Caki2 (cell line): ENCODE measurements around the gene PYGM. TPM values are rescaled to one million over a fixed set of nuclear protein-coding genes. Genes with fewer than 3 reads are reported as not detected.

Experiments used
- DNase-seq: peaks from one replicate; pipeline ENCODE4 v3.0.0-alpha.2; 2015; ENCODE audit warnings: low read depth
- in situ Hi-C: cut with HindIII; loops from 2 replicates; pipeline ENCODE4 v1.10.0; 2016; ENCODE audit warnings: low sequenced_read_pairs, low pct_unique_long_range_greater_than_20kb, mixed read lengths
- total RNA-seq: library from RNA; depleted of rRNA; stranded (reverse); fragments of >200 nt; shearing (Covaris generic); gene quantifications from 2 replicates; pipeline ENCODE4 v1.2.3, GENCODE V29; 2014; ENCODE audit warnings: low replicate concordance; rRNA removed

The PYGM gene
- total RNA-seq = 0.23 TPM in 1 of 2 replicates, not detected in the other

DNA sequence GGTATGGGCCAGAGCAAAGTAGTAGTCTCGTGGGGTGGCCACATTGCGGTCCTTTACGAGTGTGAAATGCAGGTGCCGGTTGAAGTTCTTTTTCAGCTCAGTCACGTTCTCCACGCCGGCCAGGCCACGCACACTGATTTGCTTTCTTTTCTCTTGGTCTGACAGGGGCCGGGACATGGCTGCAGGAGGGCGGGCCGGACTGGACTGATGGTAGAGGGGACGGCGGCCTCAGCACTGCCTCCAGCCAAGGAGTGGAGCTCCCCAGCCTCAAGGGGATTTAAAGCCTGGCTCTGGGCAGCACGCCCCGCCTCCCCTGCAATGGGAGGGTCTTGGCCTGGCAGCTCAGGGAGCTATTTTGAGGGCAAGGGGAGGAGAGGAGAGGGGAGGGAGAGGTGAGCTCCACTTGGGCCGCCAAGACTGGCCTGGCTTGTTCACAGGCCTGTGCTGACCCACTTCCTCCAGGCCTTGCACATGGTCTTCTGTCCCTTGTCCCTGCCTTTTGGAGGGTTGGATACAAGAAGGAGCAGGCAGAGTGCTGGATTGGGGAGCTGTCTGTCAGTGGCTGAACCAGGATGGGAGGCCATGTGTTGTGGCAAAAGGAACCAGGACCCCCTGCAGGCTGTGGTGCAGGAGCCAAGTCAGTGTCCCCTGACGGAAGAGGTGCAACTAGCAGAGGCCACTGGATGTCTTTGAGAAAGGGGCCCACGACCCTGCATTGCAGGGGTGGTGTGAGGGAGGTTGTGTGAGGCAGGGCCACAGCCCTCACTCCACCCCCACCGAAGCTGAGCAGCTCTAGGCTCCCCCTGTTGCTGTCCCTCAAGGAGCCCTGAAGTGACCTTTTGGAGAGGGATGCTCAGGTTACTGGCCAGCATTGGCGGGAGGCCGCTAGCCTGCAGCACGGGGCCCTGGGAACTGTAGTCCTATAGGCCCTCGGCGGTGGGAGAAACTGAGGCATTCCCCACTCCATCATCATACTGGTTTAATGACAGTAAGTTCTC is at the start of gene PYGM:
PYGM (minus strand) TSS at position 253 of the 998 bp plus-strand sequence; CDS start at position 177, 76 bp downstream.
- in situ Hi-C loops = no loop called here

GRCh38 chr11:64805481-64805880 is 45.7 kb upstream of the PYGM start:
- in situ Hi-C loops = no loop called here
- no peak for DNase-seq

More for the DNA sequence above, at the start of gene PYGM:
- DNase-seq = no peak

- in situ Hi-C loops = no loop called here
- no peak for DNase-seq
Observed at GRCh38 chr11:64804346-64805210, 44.8 kb upstream of the PYGM start.

- no peak for DNase-seq
- in situ Hi-C loops = no loop called here
Observed at GRCh38 chr11:64803846-64804345, 44.1 kb upstream of the PYGM start.

DNA sequence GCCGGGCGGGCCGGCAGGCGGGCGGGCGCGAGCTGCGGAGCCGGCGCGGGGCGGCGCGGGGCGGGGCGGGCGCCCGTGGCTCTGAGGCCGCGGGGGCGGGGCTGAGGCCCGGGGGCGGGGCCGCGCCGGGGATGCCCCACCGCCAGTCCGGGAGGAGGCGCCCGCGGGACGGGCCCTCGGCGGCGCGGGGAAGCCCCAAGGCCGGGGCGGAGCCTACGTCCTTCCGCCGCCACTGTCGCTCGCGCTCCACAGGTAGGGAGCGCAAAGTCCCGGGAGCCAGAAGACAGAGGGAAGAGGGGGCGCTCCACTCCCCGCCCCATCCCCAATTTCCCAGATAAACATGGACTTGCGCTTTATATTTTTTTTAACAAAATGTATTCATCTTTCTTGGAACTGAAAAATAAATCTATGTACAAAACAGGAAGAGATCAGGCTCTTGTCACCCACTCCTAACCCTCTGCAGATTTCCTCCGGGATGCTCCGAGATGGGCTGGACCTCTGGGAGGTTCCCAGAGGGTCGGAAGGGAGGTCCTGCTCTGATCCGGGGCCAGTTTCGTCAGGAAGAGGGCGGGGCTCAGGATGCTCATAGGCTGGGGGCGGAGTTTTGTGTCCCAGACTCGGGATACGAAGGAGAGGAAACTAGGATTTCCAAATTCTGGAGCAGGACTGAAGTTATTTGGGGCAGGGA is 43.5 kb upstream of the PYGM start, which contains the start of gene MAP4K2:
MAP4K2 (minus strand) TSS at position 57 of the 688 bp plus-strand sequence. CDS start 65 bp downstream, outside the sequence.
- peak; percentile 70 for DNase-seq
- in situ Hi-C loops = no loop called here

DNA sequence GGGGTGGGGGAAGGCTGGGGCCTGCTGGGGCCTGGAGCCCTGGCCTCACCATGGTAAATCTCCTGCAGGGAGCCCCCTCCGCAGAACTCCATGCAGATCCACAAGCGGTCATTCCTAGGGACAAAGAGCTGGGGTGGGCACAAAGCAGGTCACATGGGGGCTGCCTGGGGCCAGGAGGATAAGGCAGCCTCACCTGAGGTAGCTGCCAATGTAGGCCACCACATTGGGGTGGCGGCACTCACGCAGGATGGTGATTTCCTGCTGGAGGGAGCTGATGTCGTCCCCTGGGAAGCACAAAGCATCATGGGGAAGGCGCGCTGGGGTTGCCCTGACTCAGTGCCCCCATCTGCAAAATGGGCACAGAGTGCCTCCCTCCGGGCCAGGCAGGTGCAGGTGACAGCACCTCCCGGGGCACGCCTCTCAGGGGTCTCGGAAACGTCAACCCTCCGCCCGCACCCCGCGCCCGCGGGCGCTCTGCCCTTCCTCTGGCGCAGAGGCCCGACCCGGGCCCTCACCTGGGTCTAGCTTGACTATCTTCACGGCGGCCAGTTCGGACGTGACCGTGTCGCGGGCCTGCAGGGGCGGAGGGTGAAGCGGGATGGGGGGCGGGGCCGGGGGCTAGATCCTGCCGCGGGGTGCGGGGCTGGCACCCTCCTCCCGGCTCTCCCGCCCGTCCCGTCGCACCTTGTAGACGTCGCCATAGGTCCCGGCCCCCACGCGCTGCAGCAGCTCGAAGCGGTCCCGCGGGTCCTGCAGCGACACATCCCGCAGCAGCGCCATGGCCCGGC is 42.8 kb upstream of the PYGM start:
- in situ Hi-C loops = no loop called here
- no peak for DNase-seq

- in situ Hi-C loops = no loop called here
- DNase-seq = no peak
Observed at GRCh38 chr11:64801561-64802369, 42.0 kb upstream of the PYGM start.

DNA sequence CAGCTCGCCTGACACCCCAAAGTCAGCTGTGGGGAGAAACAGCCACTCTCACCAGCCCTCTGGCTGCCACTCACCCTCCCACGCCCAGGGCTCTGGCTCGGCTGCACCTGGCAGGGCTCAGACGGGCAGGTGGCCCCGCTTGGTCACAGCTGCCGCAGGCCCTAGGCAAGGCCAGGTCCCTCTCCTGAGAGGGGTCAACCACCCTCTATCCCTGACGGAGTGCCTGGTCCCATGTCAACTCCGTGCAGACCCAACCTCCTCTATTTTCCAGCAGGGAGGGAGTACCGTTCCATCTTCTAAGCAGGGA is 41.3 kb upstream of the PYGM start:
- DNase-seq = no peak
- in situ Hi-C loops = no loop called here

GRCh38 chr11:64800303-64801157 is 40.8 kb upstream of the PYGM start:
- in situ Hi-C loops = no loop called here
- DNase-seq = no peak

- in situ Hi-C loops = no loop called here
Observed at GRCh38 chr11:64799623-64800302, 40.0 kb upstream of the PYGM start.

DNA sequence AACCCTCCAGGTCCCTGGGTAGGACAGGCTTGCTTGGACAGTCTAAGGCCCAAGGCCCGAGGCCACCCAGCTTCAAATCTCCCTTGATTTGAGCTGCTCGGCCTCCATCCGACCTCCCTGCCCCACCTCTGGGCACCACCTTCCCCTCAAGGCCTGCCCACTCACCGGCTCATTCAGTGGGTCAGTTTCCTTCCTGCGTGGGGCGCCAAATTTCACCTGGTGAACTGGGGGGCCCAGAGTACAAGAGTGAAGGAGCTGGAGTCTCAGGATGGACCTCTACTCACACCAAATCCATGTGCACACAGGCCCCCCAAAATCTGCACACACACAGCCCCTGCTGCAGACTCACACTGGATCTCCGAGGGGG is 39.5 kb upstream of the PYGM start:
- in situ Hi-C loops = no loop called here
- DNase-seq = no peak

More at GRCh38 chr11:64799623-64800302, 40.0 kb upstream of the PYGM start:
- DNase-seq = peak; percentile 29

GRCh38 chr11:64796757-64797541 is 37.2 kb upstream of the PYGM start:
- no peak for DNase-seq
- in situ Hi-C loops = no loop called here

- in situ Hi-C loops = no loop called here
Observed at GRCh38 chr11:64796047-64796756, 36.4 kb upstream of the PYGM start.

GRCh38 chr11:64794526-64794925 is 34.8 kb upstream of the PYGM start:
- in situ Hi-C loops = no loop called here
- no peak for DNase-seq

More at GRCh38 chr11:64796047-64796756, 36.4 kb upstream of the PYGM start:
- DNase-seq = no peak
